Stimulated activated CD4-positive, alpha-beta T cell treated with anti-CD3 and anti-CD28 coated beads, Interleukin-4, amount 100 ng/mL, for 1 hour (primary cell): Measurements from ENCODE around the gene CCM2L.

Experiments
- DNase-seq: peaks from one replicate; pipeline ENCODE4 v3.0.0-alpha.2; 2020

CCM2L gene

GRCh38 chr20:32010101-32010500, at the start of gene CCM2L:
TSS of gene CCM2L (plus strand) at chr20:32010438. CDS start at chr20:32010455, 17 bp downstream.
- DNase-seq = no peak

GRCh38 chr20:31962761-31963160, 47.5 kb upstream of the CCM2L start:
- no peak for DNase-seq

GRCh38 chr20:31963889-31964288, 46.3 kb upstream of the CCM2L start:
- no peak for DNase-seq

GRCh38 chr20:31966991-31967655, 43.1 kb upstream of the CCM2L start:
- no peak for DNase-seq

GRCh38 chr20:31967830-31968249, 42.4 kb upstream of the CCM2L start, which contains the start of gene XKR7:
TSS of gene XKR7 (plus strand) at chr20:31968151. CDS start at chr20:31968176, 25 bp downstream.
- peak; percentile 14 for DNase-seq

GRCh38 chr20:31968291-31969126, 41.7 kb upstream of the CCM2L start:
- peak; percentile 84 for DNase-seq

- DNase-seq = no peak
Measured at GRCh38 chr20:31969991-31970390, 40.2 kb upstream of the CCM2L start.

- no peak for DNase-seq
Measured at GRCh38 chr20:31972471-31973021, 37.7 kb upstream of the CCM2L start.

GRCh38 chr20:31974296-31974695, 35.9 kb upstream of the CCM2L start:
- no peak for DNase-seq

- DNase-seq = no peak
Measured at GRCh38 chr20:31974951-31975487, 35.2 kb upstream of the CCM2L start.

GRCh38 chr20:31975874-31976273, 34.4 kb upstream of the CCM2L start:
- no peak for DNase-seq

GRCh38 chr20:31977080-31977479, 33.2 kb upstream of the CCM2L start:
- no peak for DNase-seq

- no peak for DNase-seq
Measured at GRCh38 chr20:31979713-31980426, 30.4 kb upstream of the CCM2L start.

- no peak for DNase-seq
Measured at GRCh38 chr20:31981784-31982183, 28.5 kb upstream of the CCM2L start.

GRCh38 chr20:31984981-31985471, 25.2 kb upstream of the CCM2L start:
- no peak for DNase-seq

GRCh38 chr20:31987744-31988143, 22.5 kb upstream of the CCM2L start:
- no peak for DNase-seq

- no peak for DNase-seq
Measured at GRCh38 chr20:31988430-31989015, 21.7 kb upstream of the CCM2L start.

GRCh38 chr20:31989030-31989645, 21.1 kb upstream of the CCM2L start:
- DNase-seq = no peak

GRCh38 chr20:31990641-31991338, 19.4 kb upstream of the CCM2L start:
- DNase-seq = no peak

GRCh38 chr20:31991339-31991705, 18.9 kb upstream of the CCM2L start:
- no peak for DNase-seq

GRCh38 chr20:31992086-31992485, 18.2 kb upstream of the CCM2L start:
- DNase-seq = no peak
